Stimulated activated CD4-positive, alpha-beta T cell treated with anti-CD3 and anti-CD28 coated beads, Interleukin-2, amount 100 ng/mL, for 24 hours (primary cell): ENCODE measurements around the gene EMP3.
"Not testable (repeated sequence)": the region's sequence is repeated elsewhere in the genome, so short reads cannot be mapped to it uniquely, and the experiment has no call there.

Source experiments
- DNase-seq, 2 donors: peaks; one replicate each; pipeline ENCODE4 v3.0.0-alpha.2; 2020

The EMP3 gene

GRCh38 chr19:48348737-48349136, 23.4 kb downstream of the EMP3 start:
- no peak for DNase-seq

- no peak for DNase-seq
Observed at GRCh38 chr19:48350856-48351255, 25.5 kb downstream of the EMP3 start.

GRCh38 chr19:48351341-48351752, 26.0 kb downstream of the EMP3 start:
- peak; percentile 88 to 89 for DNase-seq

- DNase-seq = no peak
Observed at GRCh38 chr19:48353677-48354076, 28.3 kb downstream of the EMP3 start.

GRCh38 chr19:48354332-48354992, 29.1 kb downstream of the EMP3 start:
- DNase-seq = no peak

- no peak for DNase-seq
Observed at GRCh38 chr19:48355365-48355954, 30.1 kb downstream of the EMP3 start.

GRCh38 chr19:48359123-48359522, 33.8 kb downstream of the EMP3 start:
- no peak for DNase-seq

GRCh38 chr19:48361912-48362311, 36.6 kb downstream of the EMP3 start:
- DNase-seq = no peak

GRCh38 chr19:48362716-48363499, 37.6 kb downstream of the EMP3 start:
- peak; percentile 87 to 93 for DNase-seq

GRCh38 chr19:48363500-48363809, 38.1 kb downstream of the EMP3 start:
- no peak for DNase-seq

- DNase-seq = peak; percentile 96
Observed at GRCh38 chr19:48363810-48364597, 38.7 kb downstream of the EMP3 start, which contains the start of the genes SYNGR4 and TMEM143. Gene SYNGR4, plus strand, starts transcription at chr19:48364367. Its CDS starts 1,476 bp downstream, at chr19:48365843. Gene TMEM143, minus strand, starts transcription at chr19:48363940. Its CDS starts 20 bp downstream, at chr19:48363920.

- DNase-seq = no peak
Observed at GRCh38 chr19:48364598-48365348, 39.4 kb downstream of the EMP3 start.

- DNase-seq = no peak
Observed at GRCh38 chr19:48365602-48366001, 40.2 kb downstream of the EMP3 start.

- DNase-seq = no peak
Observed at GRCh38 chr19:48367855-48368254, 42.5 kb downstream of the EMP3 start.

GRCh38 chr19:48368936-48369335, 43.6 kb downstream of the EMP3 start:
- DNase-seq = no peak

GRCh38 chr19:48370955-48371354, 45.6 kb downstream of the EMP3 start:
- DNase-seq = no peak

- DNase-seq = no peak
Observed at GRCh38 chr19:48371367-48371766, 46.0 kb downstream of the EMP3 start.

GRCh38 chr19:48371771-48372170, 46.4 kb downstream of the EMP3 start:
- not testable (repeated sequence) for DNase-seq

GRCh38 chr19:48372904-48373303, 47.6 kb downstream of the EMP3 start:
- no peak for DNase-seq

GRCh38 chr19:48373567-48373966, 48.2 kb downstream of the EMP3 start:
- no peak for DNase-seq

- no peak for DNase-seq
Observed at GRCh38 chr19:48378194-48378570, 52.8 kb downstream of the EMP3 start.

GRCh38 chr19:48379058-48379457, 53.7 kb downstream of the EMP3 start:
- no peak for DNase-seq
